OCI-LY3 (cell line): ENCODE measurements around the gene TBX1.

Experiments used
- H2AFZ ChIP-seq: fragments of 200-600, 300-600 bp; shearing (Covaris generic); 2 replicates; pipeline ENCODE4 v1.6.0; 2014; ENCODE audit warnings: antibody characterized with exemption, low read depth, low read length
- H3K27ac ChIP-seq: fragments of 200-600, 300-600 bp; sonication (generic); 2 replicates; pipeline ENCODE4 v1.5.1; 2014; ENCODE audit warnings: mild to moderate bottlenecking, low read length, moderate library complexity, mixed read lengths
- H3K27me3 ChIP-seq: fragments of 200-600, 300-600 bp; sonication (generic); 2 replicates; pipeline ENCODE4 v1.6.1; 2014; ENCODE audit warnings: low read depth, low read length, mixed read lengths
- H3K36me3 ChIP-seq: fragments of 200-600, 300-600 bp; sonication (generic); replicated peaks from 2 replicates; pipeline ENCODE3; 2014; ENCODE audit warnings: low read depth, low read length, mixed read lengths
- H3K4me1 ChIP-seq: fragments of 300-600, 200-600 bp; sonication (generic); 2 replicates; pipeline ENCODE4 v1.6.1; 2014; ENCODE audit warnings: low read length, mixed read lengths
- H3K4me2 ChIP-seq: fragments of 200-600, 300-600 bp; sonication (generic); 2 replicates; pipeline ENCODE4 v1.6.1; 2014; ENCODE audit warnings: low read length, mixed read lengths
- H3K4me3 ChIP-seq: fragments of 300-600, 200-600 bp; sonication (generic); 2 replicates; pipeline ENCODE4 v1.5.1; 2014; ENCODE audit warnings: antibody characterized with exemption, mild to moderate bottlenecking, low read length, moderate library complexity
- H3K79me2 ChIP-seq: fragments of 300-600, 200-600 bp; shearing (Covaris generic); 2 replicates; pipeline ENCODE4 v1.6.1; 2014; ENCODE audit warnings: mild to moderate bottlenecking, low read length, mixed read lengths
- H3K9ac ChIP-seq: fragments of 300-600, 200-600 bp; shearing (Covaris generic); 2 replicates; pipeline ENCODE4 v1.6.0; 2014; ENCODE audit warnings: mild to moderate bottlenecking, low read length, moderate library complexity
- H3K9me3 ChIP-seq: fragments of 200-600, 300-600 bp; shearing (Covaris generic); 2 replicates; pipeline ENCODE4 v1.6.1; 2014; ENCODE audit warnings: low read length, mixed read lengths; ENCODE audit not compliant: insufficient read depth
- H4K20me1 ChIP-seq: fragments of 200-600, 300-600 bp; sonication (generic); 2 replicates; pipeline ENCODE4 v1.6.1; 2016; ENCODE audit warnings: low read length, mixed read lengths; ENCODE audit not compliant: insufficient read depth
- EZH2phosphoT487 ChIP-seq: fragments of 200-600 bp; shearing (Covaris generic); IDR thresholded peaks from 2 replicates; pipeline ENCODE4 v1.6.1; 2018; ENCODE audit warnings: antibody characterized with exemption, mixed run types, low read depth
- TF ChIP-seq, protein P1 (sequence below): fragments of 200-600, 300-600 bp; sonication (generic); IDR thresholded peaks from 2 replicates; pipeline ENCODE4 v1.5.1; 2014; ENCODE audit warnings: antibody characterized with exemption, low read length, low read depth

TBX1 gene

DNA sequence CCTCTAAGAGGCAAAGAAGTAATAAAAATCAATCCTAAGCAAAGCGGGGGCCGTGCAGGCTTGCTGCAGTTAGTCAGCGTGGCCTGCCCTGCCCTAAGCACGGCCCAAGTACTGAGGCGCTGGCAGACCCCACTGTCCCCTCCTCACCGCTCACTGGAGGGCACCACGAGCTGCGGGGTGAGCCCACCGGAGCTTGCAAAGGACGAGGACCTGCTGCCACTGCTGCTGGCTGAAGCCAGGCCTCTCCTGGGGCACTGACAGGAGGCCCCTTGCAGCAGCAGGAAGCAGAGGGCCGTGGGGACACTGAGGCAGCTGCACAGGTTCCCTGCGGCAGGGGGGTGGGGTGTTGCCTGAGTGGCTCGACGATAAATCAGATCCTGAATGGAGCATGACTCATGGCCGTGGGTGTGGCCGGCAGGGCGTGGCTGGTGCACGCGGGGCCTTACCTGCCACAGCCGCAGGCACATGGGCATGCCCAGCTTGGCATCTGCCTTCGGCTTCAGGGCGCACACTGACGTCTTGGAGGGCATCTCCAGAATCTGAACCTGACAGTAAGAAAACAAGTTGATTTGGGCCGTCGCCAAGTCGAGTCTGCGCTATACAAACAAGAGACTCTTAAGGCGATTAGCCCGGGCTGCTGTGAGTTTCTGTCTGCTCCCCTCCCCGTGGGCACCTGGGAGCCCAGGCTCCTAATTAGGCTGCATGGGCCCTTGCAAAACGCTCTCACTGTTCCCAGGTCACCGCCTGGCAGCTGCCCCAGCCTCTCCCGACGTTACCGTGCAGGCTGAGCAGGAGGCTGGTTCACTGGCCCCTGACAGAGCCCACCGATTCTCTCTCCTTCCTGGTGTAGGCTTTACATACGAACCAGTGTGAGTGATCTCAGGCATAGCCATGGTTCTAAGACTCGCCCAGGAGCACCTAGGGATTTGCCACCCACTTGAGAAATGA lies 45.9 kb downstream of the TBX1 start:
- Histone ChIP-seq H3K27me3 (no peaks in the 10 kb centered on the region), H4K20me1 (no peaks in the 10 kb centered on the region), H3K4me1 (no peaks in the 10 kb centered on the region), H3K4me2 (no peak overlapping the region), H3K36me3 (no peaks in the 10 kb centered on the region), H2AFZ (no peak overlapping the region), H3K9me3 (no peaks in the 10 kb centered on the region), H3K27ac (no peak overlapping the region), H3K79me2 (no peaks in the 10 kb centered on the region), H3K4me3 (no peak overlapping the region), H3K9ac (no peak overlapping the region)
- TF ChIP-seq, protein P1, sequence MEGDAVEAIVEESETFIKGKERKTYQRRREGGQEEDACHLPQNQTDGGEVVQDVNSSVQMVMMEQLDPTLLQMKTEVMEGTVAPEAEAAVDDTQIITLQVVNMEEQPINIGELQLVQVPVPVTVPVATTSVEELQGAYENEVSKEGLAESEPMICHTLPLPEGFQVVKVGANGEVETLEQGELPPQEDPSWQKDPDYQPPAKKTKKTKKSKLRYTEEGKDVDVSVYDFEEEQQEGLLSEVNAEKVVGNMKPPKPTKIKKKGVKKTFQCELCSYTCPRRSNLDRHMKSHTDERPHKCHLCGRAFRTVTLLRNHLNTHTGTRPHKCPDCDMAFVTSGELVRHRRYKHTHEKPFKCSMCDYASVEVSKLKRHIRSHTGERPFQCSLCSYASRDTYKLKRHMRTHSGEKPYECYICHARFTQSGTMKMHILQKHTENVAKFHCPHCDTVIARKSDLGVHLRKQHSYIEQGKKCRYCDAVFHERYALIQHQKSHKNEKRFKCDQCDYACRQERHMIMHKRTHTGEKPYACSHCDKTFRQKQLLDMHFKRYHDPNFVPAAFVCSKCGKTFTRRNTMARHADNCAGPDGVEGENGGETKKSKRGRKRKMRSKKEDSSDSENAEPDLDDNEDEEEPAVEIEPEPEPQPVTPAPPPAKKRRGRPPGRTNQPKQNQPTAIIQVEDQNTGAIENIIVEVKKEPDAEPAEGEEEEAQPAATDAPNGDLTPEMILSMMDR: no peak
- TF ChIP-seq EZH2phosphoT487: no peak

DNA sequence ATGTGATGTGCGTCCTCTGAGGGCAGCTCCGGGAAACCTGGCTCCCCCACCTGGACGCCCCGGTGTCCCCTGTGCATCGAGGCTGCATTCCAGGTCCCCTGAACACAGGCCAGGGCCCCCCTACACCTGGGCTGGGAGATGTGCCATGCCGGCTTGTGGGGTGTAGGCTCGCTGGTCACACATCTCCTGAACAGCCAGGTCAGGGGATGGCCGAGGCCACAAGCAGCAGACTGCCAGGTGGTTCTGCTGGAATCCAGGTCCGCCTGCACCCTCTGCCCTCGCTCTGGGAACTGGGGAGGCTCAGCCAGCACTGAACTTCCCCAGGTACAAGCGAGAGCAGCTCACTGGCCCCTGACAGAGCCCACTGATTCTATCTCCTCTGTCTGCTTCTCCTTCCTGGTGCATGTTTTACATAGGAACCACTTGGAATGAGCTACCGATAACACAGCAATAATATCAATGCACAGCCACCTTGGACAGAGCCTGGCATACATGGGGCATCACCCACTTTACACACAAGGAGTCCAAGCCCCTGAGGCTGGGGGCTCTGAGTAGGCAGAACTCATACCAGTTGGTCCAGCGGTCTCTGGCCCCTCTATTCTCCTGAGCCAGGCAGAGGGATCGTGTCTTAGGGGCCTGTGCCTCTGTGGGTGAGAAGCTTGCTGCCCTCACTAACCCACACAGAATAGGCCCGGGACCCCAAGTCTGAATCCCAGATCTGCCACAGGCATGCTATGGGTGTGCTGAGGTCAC lies 46.8 kb downstream of the TBX1 start:
- H3K4me1 ChIP-seq: no peaks in the 10 kb centered on the region
- H3K27me3 ChIP-seq: no peaks in the 10 kb centered on the region
- no peak overlapping the region for H3K4me2 ChIP-seq
- no peaks in the 10 kb centered on the region for H3K9me3 ChIP-seq
- no peak overlapping the region for H3K27ac ChIP-seq
- no peaks in the 10 kb centered on the region for H4K20me1 ChIP-seq
- H3K36me3 ChIP-seq: no peaks in the 10 kb centered on the region
- H3K9ac ChIP-seq: no peak overlapping the region
- TF ChIP-seq EZH2phosphoT487: no peak
- TF ChIP-seq, protein P1: no peak
- no peak overlapping the region for H2AFZ ChIP-seq
- no peaks in the 10 kb centered on the region for H3K79me2 ChIP-seq
- no peak overlapping the region for H3K4me3 ChIP-seq

DNA sequence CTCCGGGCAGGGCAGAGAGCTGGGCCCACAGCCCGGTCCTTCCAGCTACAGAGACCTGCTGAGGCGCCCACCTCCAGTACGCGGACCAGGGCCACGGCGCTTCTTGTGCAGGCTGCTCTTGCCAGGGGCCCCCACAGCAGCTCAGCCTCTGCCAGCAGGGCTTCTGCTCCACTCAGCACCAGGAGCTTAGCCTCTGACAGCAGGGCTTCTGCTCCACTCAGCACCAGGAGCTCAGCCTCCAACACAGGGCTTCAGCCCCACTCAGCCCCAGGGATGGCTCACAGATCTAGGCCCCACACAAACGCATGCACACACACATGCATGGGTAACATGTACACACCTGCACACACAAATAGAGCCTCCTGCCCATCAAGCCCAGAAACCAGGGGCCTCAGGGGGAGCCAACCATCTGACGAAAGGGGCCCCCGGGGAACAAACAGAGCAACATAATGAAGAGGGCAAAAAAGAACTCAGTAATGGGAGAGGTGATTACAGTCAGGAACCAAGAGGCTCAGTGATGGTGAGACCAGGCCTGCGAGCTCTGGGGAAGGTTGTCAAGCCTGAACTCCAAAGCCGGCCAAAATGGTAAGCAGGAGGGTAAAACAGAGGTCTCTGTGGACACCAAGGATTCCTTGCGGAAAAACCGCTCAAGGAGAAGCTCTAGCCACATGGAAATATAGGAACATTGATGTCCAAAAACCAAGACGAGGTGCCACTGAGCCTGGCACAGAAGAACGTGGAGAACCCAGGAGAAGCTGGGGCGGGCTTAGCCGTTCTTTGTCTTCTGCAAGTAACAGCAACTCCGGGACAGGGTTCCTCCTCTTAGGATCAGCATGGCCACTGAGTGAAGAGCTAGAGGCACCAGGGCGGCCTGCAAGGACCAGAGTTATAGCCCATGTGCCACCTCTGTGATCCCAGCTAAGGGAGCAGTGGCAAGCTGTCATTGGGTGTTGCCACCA lies 47.6 kb downstream of the TBX1 start:
- Histone ChIP-seq H4K20me1 (no peaks in the 10 kb centered on the region), H3K4me1 (no peaks in the 10 kb centered on the region), H3K27ac (no peak overlapping the region), H3K4me3 (no peak overlapping the region), H3K9ac (no peak overlapping the region), H3K4me2 (no peak overlapping the region), H2AFZ (no peak overlapping the region), H3K27me3 (no peaks in the 10 kb centered on the region), H3K36me3 (no peaks in the 10 kb centered on the region), H3K79me2 (no peaks in the 10 kb centered on the region), H3K9me3 (no peaks in the 10 kb centered on the region)
- TF ChIP-seq, protein P1: no peak
- no peak for TF ChIP-seq EZH2phosphoT487
